Esophagus muscularis mucosa (tissue), 3 donors: Measurements from ENCODE around the gene TSPAN7.

ENCODE experiments used
- CTCF ChIP-seq, 3 experiments: fragments of 200-600 bp in 2 of 3; fragments of 450-650 bp in 1 of 3; sonication (generic) in 2 of 3; IDR thresholded peaks; one replicate each; pipeline ENCODE4 v1.5.1; 2017 to 2019; ENCODE audit warnings: antibody characterized with exemption in 3 of 3, mild to moderate bottlenecking in 2 of 3, moderate library complexity in 1 of 3
- POLR2A ChIP-seq: fragments of 450-650 bp; IDR thresholded peaks from one replicate; pipeline ENCODE4 v1.6.1; 2017; ENCODE audit warnings: antibody characterized with exemption, moderate library complexity, mild to moderate bottlenecking, low read depth
- POLR2AphosphoS5 ChIP-seq, 2 donors: sonication (generic); formaldehyde crosslinking; IDR thresholded peaks; one replicate each; pipeline ENCODE4 v1.6.1; 2017; ENCODE audit warnings: antibody characterized with exemption in 2 of 2

GRCh38 chrX:38651625-38652601 is 90.6 kb downstream of the TSPAN7 start:
- TF ChIP-seq CTCF (IDR thresholded peaks at IDR 0.05) (no peak), POLR2A (no peak), POLR2AphosphoS5 (IDR thresholded peaks at IDR 0.05) (no peak)
